ENCODE data around the gene FOXS1.

DNA sequence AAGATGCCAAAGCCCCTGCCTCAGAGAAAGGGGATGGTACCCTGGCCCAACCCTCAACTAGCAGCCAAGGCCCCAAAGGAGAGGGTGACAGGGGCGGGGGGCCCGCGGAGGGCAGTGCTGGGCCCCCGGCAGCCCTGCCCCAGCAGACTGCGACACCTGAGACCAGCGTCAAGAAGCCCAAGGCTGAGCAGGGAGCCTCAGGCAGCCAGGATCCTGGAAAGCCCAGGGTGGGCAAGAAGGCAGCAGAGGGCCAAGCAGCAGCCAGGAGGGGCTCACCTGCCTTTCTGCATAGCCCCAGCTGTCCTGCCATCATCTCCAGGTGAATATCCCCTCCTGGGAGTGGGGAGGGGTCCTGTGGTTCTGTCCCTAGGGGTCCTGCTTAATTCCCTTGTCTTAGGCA, 25.2 kb downstream of the FOXS1 start:
- TF ChIP-seq CTCF (IDR thresholded peaks at IDR 0.05; ENCODE audit: poor library complexity) (no peak), EZH2 (IDR thresholded peaks at IDR 0.05; ENCODE audit: borderline replicate concordance) (no peak)
